GM21390 (cell line): Measurements from ENCODE around the gene DUSP8.

Experiments
- ATAC-seq: cut with Tn5 transposase; IDR thresholded peaks from one replicate; pipeline ENCODE4 v1.9.1; 2021; ENCODE audit not compliant: unreplicated experiment

DUSP8 gene

DNA sequence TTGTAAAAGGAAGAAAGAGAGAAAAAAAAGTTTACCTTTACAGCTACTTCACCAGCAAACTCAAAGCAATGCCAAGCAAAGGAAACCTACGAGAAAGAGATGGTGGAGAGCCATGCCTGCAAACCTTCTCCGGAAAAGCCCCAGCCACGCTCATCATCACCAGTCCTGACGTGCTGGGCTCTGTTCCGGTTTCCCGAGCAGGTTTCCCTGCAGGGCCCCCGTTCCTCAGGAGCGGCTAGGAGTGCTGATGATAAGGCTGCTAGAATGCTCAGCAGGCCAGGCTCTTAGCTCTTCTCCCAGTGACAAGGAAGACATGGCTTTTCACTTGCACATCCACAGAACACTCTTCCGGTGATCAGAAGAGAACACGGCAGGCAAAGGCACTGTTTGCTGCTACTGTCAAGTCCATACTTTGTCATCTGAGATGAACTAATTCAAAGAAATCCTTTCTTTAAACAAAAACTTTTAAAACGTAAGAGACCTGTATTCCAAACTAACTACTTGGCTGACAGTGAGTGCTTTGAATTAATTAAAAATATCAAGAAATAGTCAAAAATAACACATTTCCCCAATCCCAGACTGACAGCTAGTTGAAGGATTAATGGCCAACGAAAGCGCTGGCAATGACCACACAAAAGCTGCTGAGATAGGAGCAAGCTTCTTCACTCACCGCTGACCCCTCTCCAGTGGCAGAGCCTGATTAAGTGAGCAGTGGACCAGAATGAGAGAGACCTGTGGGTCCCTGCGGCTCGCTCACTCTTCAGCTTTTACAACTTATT is 35.8 kb downstream of the DUSP8 start:
- no peak for ATAC-seq

DNA sequence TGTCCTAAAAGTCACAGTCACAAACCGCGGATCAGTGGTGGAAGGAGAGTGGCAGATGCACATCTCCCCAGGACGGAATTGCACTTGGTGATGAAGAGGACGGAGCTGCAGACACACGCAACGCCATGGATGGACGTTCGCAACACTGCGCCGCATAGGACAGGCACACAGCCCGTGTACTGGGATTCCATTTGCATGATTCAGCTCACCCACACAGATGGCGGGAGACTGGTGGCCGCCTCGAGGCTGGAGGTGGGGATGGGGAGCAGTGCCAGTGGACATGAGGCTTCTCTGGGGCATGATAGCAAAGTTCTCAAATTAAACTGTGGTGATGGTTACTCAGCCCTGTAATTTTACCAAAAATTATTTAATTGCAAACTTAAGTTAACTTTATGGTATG is 37.4 kb downstream of the DUSP8 start:
- no peak for ATAC-seq

DNA sequence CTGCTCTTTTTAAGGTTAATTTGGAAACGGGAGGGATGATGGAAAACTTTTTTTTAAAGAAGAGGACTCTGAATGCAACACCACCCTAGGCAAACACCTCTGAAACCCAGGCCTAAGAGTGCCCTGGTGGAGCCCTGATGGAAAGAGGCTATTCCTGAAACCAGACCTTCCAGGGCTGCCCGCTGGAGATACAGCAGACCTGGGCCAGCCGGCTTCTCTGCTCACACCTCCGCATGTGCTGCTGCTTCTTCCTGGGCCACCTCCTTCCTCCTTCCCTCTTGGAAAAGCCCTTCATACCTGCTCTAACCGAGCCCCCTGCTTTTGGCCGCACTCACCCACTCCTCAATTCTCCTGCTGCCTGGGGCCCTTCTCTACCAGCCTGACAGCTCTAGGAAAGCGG is 37.9 kb downstream of the DUSP8 start:
- no peak for ATAC-seq

DNA sequence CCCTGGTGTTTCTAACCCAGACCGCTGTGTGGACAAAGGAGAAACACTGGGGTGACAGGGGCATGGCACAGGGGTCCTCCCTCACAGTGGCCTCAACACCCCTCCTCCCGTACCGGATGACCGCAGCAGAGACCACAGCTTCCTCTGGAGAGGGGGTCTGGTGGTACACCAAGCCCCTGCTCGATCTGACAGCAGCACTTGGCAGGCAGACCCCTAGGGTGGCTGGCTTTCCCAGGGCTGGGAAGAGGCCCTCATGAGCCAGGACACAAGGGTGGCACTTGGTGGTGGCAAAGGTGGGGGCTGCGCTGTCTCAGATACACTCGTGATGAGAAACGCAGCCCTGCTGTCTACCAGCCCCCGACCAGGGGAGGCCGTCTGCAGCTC is 38.7 kb downstream of the DUSP8 start:
- ATAC-seq, result no peak

DNA sequence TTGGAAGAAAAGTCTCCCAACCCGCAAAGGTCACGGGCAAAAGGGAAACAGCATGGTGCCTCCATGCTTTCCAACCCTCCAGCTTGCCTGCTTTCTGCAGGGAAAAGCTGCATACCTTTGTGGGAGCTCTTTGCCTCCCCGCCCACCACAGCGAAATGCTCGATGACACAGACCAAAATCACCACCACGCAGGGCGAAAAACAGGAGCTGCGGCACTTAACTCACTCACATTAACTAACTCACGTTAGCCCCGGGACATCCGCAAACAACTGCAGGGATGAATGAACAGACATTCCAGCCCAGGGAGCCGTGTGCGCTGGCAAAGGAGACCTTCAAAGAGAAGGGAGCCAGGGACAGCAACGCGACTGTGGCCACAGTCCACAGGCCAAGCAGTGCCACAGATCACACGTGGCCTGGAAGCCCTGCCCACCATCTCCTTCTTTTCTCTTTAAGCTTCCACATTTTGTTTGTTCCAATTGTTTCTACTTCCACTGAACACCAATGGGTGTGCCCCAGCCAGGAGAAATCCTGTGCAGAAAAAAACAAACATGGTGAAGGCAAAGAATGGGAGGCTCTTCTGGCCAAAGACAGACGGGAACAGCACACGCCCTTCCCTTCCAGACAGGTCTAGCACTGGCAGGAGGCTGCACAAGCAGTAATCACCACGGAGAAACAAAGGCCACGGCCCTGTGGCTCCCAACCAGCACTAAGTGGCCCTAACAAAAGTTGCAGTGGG is 39.3 kb downstream of the DUSP8 start:
- ATAC-seq, result no peak

DNA sequence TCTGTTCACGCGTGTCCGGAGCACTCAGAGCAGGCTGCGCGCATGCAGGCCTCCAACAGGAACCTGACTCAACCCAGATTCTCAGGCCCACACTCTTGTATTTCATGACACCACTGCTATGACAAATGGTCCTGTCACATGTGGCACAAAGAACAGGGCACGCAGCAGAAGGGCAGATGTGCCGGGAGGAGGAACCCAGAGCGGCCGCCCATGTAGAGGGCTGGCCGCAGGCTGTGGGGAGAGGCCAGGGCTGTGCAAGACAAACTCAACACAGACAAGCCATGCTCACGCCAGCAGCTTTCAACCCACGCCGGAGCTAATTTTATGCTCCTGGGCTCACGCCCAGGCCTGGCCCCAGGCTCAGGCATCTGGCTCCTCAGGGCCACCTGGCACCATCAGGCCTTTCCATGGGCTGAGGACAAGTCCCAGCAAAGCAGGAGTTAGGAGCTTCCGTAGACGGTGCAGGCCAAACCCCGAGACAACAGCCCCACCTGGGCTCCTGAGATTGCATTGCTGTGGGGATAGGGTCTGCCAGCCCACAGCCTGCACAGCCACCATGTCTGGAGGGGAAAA is 40.0 kb downstream of the DUSP8 start:
- ATAC-seq, result no peak

DNA sequence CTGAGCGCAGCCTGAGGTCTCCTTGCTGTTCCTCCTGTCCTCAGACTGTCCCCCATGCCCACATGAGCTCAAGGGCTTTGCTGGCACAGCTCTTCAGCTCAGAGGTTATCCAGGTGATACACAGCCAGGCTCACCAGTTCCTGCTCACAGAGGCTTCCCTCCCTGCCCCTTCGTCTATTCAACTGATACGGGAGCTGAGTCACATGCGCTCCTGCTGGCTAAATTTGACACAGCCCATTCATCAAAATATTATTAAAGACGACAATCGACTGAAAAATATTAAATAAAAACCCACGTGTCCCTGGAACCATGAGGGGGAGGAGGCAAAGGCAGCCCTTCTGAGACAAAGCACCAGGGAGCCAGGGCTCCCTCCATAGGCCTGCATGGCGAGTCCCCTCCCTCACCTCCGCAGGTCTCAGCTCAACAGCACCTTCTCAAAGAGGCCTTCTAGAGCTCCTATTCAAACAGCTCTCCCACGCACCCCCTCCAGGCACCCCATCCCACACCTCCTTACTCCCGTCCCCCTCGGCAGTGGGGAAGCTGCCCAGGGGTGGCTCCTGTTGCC is 40.5 kb downstream of the DUSP8 start:
- no peak for ATAC-seq

DNA sequence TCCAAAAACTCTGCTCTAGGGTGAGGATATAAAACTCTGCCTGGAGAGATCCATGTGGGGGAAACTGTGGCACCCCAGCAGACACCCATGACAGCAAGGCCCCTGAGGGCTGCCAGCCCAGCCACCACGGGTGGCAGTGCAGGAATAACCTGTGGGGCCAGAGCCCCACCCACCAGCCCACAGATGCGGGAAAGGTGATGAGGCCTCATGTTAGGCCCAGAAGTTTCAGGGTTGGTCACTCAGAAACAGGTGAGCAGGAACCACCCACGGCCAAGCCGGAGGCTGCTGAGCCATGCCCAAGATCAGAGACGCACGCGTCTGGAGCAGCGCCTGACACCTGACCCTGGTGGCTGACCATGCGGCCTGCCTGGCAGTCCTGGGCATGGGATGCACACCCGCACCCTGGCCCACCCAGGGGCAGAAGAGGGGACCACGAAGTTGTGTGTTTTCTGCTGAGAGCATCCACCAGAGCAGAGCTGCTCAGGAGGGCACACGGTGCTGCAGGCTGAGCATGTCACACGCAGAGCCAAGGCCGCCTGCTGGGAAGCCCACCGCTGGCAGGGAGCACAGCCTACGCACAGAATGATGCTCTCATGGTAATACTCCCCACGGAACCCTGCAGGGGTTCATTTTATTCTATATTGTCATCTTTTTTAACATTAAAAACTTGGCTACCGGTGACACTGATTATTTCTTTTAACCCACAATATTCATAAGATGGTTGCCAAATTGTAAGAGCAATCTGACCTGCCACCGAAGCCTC is 41.2 kb downstream of the DUSP8 start:
- ATAC-seq, result no peak

DNA sequence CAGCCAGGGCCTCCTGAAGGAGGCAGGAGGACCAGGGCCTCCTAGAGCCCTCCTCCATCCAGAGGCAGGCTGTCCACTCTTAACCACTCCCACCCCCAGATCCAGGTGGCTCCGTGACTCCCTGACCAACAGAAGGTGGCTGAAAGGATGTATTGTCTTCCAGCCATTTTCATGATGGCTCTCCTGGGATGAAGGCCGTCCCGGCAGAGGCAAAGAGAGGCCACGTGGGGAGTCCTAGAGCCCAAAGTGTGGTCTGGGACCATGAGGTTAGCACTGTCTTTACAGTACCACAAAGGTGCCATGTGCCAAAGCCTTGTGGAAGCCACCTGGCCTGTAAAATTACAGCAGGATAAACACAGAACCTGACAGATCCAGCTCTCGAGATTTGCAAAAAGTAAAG is 42.3 kb downstream of the DUSP8 start:
- ATAC-seq, result no peak

DNA sequence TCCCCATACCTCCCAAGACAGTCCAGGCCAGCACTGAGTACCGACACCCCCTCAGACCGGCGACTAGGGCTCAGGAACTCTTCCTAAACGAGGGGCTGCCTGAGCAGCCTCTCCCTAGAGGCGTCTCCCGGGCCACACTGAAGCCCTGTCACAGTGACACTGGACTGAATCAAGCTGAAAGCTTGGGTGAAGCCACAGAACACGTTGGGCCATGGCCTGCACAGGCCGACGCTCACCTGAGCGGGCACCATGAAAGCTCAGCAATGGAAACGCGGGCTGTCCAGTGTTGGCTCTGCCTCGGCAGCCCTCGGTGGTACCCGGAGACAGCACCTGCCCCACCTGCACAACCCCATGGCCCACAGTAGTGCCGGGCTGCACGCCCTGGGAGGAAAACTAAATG is 42.8 kb downstream of the DUSP8 start:
- ATAC-seq, result no peak

DNA sequence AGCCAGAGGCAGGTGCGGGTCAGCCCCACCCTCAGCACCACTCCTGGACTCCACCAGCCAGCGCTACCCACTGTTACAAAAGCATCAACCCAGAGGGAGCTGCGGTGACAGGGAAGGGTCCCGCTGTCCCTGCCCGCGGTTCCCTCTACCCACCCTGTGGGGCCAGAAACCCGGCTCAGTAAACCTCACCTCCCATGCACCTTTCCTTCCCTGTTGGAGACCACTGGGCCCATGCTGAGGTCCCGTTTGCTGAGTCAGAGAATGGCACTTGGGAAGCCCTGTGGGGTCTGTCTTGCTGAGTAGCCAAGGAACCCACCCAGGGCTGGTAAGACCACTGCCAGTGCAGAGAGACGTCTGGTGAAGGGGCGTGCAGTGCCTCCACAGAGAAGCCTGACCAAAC is 43.4 kb downstream of the DUSP8 start:
- ATAC-seq, result no peak

DNA sequence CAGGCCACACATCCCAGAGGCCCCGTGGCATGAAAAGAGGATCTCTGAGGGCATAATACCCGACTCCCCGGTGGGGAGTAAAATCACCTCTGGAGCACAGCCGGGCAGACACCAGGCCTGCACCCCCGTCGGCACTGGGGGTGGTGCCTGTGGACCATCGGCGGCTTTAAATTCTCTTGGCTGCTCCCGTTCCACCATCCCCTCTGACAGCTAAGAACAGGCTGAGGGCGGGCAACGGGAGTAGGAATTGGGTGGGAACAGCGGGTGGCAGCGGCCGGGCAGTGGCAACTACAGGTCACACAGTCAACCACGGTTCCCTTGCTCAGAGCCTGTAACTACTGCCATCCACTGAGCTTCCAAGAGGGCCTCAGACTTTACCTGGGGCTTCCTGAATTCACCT is 45.3 kb downstream of the DUSP8 start:
- ATAC-seq, result no peak

DNA sequence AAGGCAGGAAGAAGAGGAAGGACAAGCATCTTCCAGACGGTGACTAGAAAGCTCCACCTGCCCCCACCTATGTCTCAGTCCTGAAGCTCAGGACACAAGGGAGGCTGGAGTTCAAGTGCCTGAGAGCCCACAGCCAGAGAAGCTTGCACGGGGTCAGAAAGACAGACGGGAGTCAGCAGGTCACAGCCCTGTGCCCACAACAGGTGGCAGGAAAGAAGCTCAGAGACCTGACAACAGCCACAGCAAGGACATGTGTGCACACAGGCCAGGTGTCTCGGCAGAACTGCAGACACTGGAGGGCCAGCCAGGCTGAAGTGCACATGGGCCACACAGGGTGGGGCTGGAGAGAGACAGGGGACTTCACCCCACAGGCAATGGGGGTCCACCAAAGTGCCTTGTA is 48.3 kb downstream of the DUSP8 start:
- no peak for ATAC-seq

DNA sequence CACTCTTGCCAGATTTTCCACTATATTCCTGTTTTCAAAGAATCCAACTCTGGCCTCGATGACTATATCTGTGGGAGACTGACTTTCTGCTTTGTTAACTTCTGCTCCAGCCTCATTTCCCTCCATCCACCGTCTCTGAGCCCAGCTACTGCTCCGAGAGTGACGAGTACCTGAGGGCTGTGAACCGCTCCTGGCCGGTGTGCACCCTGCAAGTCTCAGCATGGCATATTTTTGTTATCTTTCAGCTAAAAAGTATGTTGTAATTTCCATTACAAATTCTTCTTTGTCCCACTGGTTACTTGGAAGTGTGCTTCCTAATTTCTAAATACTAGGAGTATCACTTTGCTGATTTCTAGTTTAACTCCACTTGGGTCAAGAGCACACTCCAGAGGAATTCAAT is 49.0 kb downstream of the DUSP8 start:
- ATAC-seq, result no peak

DNA sequence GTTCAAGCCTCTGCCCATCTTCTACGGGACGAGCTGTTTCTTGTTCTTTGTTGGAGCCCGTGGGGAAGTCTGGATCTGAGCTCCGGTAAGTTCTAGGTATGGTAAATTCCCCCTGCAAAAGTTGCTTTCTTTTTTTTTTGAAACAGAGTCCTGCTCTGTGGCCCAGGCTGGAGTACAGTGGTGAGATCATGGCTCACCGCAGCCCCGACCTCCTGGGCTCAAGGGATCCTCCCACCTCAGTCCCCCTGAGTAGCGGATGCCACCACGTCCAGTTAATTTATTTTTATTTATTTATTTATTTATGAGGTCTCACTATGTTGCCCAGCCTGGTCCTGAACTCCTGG is 50.0 kb downstream of the DUSP8 start:
- ATAC-seq, result peak; percentile 32

DNA sequence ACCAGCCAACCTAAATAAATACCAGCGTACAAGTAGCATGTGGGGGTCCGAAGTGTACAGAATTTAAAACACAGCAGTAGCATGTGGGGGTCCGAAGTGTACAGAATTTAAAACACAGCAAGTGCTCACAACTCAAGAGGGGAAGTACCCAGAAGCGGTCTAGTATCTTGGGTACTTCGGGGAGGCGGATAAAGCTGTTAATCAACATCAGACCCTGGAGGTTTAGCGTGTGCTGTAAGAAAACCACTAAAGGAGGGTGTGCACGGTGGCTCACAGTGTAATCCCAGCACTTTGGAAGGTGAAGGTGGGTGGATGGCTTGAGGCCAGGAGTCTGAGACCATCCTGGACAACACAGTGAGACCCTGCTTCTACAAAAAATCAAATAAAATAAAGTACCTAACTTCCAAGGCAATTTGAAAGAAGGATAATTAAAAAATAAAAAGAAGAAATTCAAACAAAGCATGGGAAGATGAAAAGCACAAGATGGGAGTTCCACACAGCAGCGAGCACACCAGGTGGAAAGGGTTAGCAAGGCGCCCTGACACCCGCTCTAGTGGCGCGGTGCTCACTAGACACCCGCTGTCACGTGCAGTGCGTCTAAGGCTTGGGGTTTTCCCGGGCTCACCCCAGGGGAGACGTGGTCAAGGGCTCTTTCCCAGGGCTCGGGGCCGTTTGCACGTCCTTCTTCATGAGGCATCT is 50.5 kb downstream of the DUSP8 start:
- ATAC-seq, result peak; percentile 58

DNA sequence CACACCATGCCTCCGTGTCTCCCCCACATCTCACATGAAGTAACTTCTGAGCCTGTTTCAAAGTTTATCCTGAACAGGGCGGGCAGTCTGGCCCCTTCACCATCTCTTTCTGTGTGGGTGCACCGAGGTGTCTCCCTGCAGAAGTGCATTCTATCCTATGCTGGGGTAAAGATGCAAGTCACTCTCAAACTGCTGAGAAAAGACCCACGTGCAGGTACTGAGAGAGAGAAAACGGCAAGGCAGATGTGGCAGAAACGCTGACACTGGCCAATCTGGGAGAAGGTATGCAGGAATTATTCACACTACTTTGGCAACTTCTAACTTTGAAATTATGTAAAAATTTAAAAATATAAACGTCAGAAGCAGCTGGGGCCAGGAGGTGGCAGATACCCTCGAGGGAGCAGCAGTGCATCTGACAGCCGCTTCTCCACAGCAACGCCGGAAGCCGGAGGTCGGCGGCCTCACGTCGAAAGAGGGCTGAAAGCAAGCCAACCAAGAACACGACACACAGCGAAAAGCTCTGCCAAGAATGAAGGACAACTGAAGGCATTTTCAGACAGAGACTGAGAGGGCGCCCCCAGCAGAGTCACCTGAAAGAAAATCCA is 51.3 kb downstream of the DUSP8 start:
- no peak for ATAC-seq

DNA sequence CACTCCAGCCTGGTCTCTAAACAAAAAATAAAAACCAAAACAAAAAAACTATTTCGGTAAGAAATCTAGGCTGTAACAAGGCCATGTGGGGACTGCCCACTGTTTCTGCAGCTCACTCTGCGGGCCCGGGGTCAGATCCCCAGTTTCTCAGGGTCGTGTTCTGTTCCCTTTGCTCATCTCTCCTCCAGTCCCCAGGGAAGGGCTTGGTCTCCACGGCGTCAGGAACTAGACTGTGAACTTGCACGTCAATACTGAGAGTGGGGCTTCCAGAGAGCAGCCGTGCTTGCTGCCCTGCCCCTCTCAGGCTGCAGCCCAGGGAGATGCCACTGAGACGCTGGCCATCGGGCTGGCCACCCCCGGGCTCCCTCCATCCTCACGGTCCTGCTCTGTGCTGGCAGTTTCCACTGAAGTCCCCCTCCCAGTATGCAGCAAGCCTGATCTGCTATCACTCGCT is 51.8 kb downstream of the DUSP8 start:
- ATAC-seq, result no peak

DNA sequence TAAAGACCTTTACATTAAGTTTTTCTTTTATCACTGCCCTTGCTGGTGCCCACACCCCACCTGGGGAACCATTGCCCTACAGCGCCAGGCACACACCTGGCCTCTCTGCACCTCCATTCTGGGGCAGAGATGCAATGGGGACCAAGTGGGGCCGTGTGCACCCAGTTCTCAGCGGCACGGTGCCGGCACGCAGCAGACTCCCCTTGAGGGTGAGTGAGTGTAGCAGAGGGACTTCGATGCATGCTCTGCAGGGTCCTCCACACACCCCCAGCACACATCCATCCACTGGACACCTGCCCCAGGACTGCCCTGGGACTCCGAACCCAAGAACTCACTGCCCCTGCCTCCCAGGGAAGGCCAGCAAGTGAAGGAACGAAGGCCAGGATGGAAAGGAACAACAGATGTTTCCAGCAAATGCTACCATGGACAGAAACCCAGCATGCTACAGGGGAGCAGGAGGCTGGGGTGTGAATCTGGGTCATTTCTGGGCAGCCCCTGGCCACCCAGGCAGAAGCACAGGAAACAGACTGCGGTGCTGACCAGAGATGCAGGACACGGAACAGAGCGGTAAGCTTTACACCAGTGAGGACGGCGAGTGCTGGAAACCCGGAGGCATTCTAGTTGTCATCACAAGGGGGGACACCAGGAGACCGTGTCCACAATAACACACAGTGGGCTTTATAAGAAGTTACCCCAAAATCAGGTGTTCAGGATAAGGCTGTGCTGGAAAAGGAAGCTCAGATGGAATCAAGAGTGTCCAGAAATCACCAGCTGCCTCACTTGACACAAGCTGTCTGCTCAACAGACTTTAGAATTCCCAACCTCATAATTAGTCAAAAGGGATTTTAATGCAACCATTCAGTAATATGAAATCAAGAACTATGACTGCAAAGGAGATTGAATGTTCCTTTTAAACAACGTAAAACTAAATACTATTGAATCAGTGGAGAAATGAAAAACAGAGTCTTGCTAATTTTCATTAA is 52.8 kb downstream of the DUSP8 start:
- ATAC-seq, result no peak
